C4-2B (cell line): Measurements from ENCODE around the gene ASB3.

ENCODE experiments used
- ZFX ChIP-seq: fragments of 450-650 bp; IDR thresholded peaks from 2 replicates; pipeline ENCODE4 v1.6.1; 2017
- TF ChIP-seq, protein P1 (sequence below): fragments of 450-650 bp; conservative IDR thresholded peaks from 2 replicates; pipeline ENCODE4 v1.5.1; 2017; ENCODE audit warnings: mild to moderate bottlenecking

DNA sequence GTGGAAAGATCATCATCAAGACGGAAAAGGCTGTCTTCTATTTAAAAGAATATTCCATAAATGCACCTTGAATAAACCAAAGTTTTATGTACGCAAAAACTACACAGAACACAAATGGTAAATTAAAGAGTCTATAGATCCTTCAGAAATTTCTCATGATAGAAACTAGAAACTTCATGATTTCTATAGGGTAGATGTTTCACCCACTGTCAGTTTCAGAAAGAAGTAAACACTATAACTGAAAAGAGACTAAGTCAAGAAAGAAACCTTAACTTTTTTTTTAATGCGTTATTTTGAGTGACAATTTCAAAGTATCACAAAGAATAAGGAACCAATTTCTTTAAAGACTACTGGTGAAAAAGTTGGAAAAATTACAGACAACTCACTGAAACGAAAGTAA, 61.1 kb downstream of the ASB3 start:
- TF ChIP-seq, protein P1, sequence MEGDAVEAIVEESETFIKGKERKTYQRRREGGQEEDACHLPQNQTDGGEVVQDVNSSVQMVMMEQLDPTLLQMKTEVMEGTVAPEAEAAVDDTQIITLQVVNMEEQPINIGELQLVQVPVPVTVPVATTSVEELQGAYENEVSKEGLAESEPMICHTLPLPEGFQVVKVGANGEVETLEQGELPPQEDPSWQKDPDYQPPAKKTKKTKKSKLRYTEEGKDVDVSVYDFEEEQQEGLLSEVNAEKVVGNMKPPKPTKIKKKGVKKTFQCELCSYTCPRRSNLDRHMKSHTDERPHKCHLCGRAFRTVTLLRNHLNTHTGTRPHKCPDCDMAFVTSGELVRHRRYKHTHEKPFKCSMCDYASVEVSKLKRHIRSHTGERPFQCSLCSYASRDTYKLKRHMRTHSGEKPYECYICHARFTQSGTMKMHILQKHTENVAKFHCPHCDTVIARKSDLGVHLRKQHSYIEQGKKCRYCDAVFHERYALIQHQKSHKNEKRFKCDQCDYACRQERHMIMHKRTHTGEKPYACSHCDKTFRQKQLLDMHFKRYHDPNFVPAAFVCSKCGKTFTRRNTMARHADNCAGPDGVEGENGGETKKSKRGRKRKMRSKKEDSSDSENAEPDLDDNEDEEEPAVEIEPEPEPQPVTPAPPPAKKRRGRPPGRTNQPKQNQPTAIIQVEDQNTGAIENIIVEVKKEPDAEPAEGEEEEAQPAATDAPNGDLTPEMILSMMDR, result no peak
- no peak for TF ChIP-seq ZFX
